ENCODE measurements around the gene CHN1.

CHN1 gene

GRCh38 chr2:175010848-175011254 lies 5.7 kb upstream of the CHN1 start:
- no peak for DNase-seq

- DNase-seq = no peak
These were observed 4.9 kb upstream of the CHN1 start for GRCh38 chr2:175009917-175010621.

GRCh38 chr2:175008801-175009495 lies 3.8 kb upstream of the CHN1 start:
- no peak for DNase-seq

GRCh38 chr2:175008009-175008408 lies 2.8 kb upstream of the CHN1 start:
- no peak for DNase-seq

DNA sequence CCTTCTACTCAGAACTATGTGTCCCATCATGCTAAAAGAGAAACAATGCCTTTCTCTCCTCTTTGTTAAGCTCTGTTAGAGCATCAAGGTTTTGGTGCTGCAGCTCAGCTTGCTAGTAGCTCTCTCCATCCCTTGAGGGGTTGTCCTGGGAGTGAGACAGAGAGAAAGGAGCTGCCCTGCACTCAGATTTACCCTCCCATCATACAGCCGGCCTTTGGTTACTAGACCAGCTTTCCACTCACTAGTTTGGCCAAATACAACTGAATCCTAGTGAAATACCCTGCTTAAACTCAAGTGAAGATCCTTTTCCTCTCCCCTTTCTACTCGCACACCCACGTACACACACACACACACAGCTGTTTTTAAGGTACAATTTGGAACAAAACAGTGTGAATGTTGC lies 2.3 kb upstream of the CHN1 start:
- DNase-seq = no peak

- no peak for DNase-seq
These were observed 1.1 kb upstream of the CHN1 start for GRCh38 chr2:175006281-175006680.

GRCh38 chr2:175005733-175006264 lies 618 bp upstream of the CHN1 start:
- no peak for DNase-seq

DNA sequence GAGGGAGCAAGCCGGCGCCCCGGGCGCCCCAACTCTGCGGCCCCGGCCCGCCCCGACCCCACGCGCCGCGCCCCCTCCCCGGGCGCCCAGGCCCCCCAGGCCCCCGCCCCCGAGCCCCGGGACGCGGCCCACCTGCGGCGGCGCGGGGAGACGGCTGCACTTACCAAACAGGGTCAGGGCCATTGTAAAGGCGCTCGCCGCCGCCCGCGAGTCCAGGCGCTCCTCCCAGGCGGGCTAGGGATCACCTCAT lies 526 bp downstream of the CHN1 start:
- DNase-seq = no peak

- no peak for DNase-seq
These were observed 1.1 kb downstream of the CHN1 start for GRCh38 chr2:175003875-175004729.

GRCh38 chr2:175002547-175003274 lies 2.5 kb downstream of the CHN1 start:
- peak; percentile 50 for DNase-seq

- no peak for DNase-seq
These were observed 3.6 kb downstream of the CHN1 start for GRCh38 chr2:175001566-175001965.

GRCh38 chr2:174997110-174997509 lies 8.1 kb downstream of the CHN1 start:
- DNase-seq = no peak

DNA sequence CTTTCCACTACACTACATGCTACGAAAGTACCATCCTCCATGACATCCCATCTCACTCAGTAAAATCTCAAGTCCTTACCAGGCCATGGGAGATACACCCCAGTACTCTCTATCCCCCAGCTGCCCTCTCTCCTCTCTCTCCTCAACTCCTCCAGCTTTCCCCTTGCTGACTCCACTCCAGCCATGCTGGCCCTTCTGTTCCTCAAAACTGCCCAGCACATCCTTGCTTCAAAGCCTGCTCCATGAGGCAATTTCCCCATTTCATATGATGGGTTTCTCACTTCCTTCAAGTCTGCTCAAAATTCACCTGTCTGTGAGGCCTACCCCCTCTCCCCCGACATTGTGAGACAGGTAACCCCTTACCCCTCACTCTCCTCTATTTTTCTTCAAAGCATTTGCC lies 8.6 kb downstream of the CHN1 start:
- DNase-seq = no peak

GRCh38 chr2:174994381-174994780 lies 10.8 kb downstream of the CHN1 start:
- no peak for DNase-seq

GRCh38 chr2:174992886-174993285 lies 12.3 kb downstream of the CHN1 start:
- no peak for DNase-seq

- DNase-seq = no peak
These were observed 19.6 kb downstream of the CHN1 start for GRCh38 chr2:174985614-174986013.

DNA sequence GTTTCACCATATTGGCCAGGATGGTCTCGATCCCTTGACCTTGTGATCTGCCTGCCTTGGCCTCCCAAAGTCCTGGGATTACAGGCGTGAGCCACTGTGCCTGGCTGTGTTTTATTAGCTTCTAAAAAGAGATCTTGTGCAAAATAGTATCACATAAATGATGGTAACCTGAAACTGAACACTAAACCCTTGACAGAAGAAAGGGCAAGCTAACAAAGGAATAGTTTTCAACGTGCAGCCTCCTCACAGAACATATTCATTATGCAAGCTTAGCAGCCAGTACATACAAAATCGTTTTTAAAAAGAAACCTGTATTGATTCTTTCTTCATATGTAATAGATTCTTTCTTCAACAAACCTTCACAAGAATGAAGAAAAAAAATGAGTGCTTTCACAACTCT lies 20.6 kb downstream of the CHN1 start:
- no peak for DNase-seq

GRCh38 chr2:174981331-174981730 lies 23.9 kb downstream of the CHN1 start:
- DNase-seq = peak; percentile 68

DNA sequence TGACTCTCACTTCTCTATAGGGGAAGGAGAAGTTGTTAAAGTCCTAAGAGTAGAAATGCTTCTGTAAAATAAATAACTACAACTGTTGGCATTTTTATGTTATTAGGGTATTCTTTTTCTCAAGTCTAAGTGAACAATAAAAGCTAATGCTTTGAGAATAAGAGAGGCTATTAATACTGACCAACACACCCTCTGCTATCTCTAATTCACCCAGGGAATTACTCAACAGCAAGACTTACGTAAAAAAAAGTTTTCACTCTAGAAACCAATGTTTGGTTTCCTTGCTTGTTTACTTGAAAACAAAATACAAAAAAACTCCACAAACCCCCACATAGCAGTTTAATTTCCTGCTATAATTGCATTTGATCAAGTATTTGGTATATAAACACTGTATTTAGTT lies 25.2 kb downstream of the CHN1 start:
- no peak for DNase-seq

- DNase-seq = no peak
These were observed 27.8 kb downstream of the CHN1 start for GRCh38 chr2:174977364-174977763.

- DNase-seq = no peak
These were observed 31.1 kb downstream of the CHN1 start for GRCh38 chr2:174974131-174974530.

GRCh38 chr2:174972924-174973323 lies 32.3 kb downstream of the CHN1 start:
- peak; percentile 87 for DNase-seq
